IPS-NIHi7 (cell line): Measurements from ENCODE around the gene MAPK1IP1L.
"Not testable (repeated sequence)": the region's sequence is repeated elsewhere in the genome, so short reads cannot be mapped to it uniquely, and the experiment has no call there.

Experiments used
- DNase-seq: peaks from one replicate; pipeline ENCODE4 v3.0.0; 2012; ENCODE audit warnings: mixed read lengths; ENCODE audit errors: extremely low spot score

The MAPK1IP1L gene

GRCh38 chr14:55054098-55054497 lies 2.7 kb downstream of the MAPK1IP1L start:
- no peak for DNase-seq

GRCh38 chr14:55057919-55058318 lies 6.5 kb downstream of the MAPK1IP1L start:
- DNase-seq = no peak

GRCh38 chr14:55059333-55059732 lies 7.9 kb downstream of the MAPK1IP1L start:
- no peak for DNase-seq

- DNase-seq = no peak
These were observed 11.3 kb downstream of the MAPK1IP1L start for GRCh38 chr14:55062517-55063351.

- DNase-seq = not testable (repeated sequence)
These were observed 13.4 kb downstream of the MAPK1IP1L start for GRCh38 chr14:55064896-55065295.

- no peak for DNase-seq
These were observed 14.0 kb downstream of the MAPK1IP1L start for GRCh38 chr14:55065411-55065810.

GRCh38 chr14:55066223-55066622 lies 14.8 kb downstream of the MAPK1IP1L start:
- no peak for DNase-seq

GRCh38 chr14:55070981-55071411 lies 19.5 kb downstream of the MAPK1IP1L start:
- DNase-seq = no peak

- no peak for DNase-seq
These were observed 20.6 kb downstream of the MAPK1IP1L start for GRCh38 chr14:55071870-55072640.

- DNase-seq = no peak
These were observed 22.4 kb downstream of the MAPK1IP1L start for GRCh38 chr14:55073856-55074255.

GRCh38 chr14:55074662-55075061 lies 23.2 kb downstream of the MAPK1IP1L start:
- no peak for DNase-seq

GRCh38 chr14:55075628-55076175 lies 24.3 kb downstream of the MAPK1IP1L start:
- DNase-seq = no peak

GRCh38 chr14:55077170-55078151 lies 26.0 kb downstream of the MAPK1IP1L start:
- no peak for DNase-seq

GRCh38 chr14:55079961-55080360 lies 28.5 kb downstream of the MAPK1IP1L start:
- DNase-seq = not testable (repeated sequence)

- no peak for DNase-seq
These were observed 33.1 kb downstream of the MAPK1IP1L start for GRCh38 chr14:55084401-55085059.

GRCh38 chr14:55085060-55085660 lies 33.7 kb downstream of the MAPK1IP1L start:
- DNase-seq = no peak

GRCh38 chr14:55086938-55087337 lies 35.5 kb downstream of the MAPK1IP1L start:
- DNase-seq = no peak

GRCh38 chr14:55088356-55088755 lies 36.9 kb downstream of the MAPK1IP1L start:
- no peak for DNase-seq

- DNase-seq = no peak
These were observed 40.9 kb downstream of the MAPK1IP1L start for GRCh38 chr14:55092341-55092740.
